ENCODE data around the gene FAM135A. TPM values are rescaled to one million over a fixed set of nuclear protein-coding genes. Genes with fewer than 3 reads are reported as not detected.
"Not testable (repeated sequence)": the region's sequence is repeated elsewhere in the genome, so short reads cannot be mapped to it uniquely, and the experiment has no call there.

The FAM135A gene
- total RNA-seq, 2 experiments from 2014 or later, result 8.2 to 9.4 TPM

- DNase-seq, result no peak
- POLR2A ChIA-PET, result no interaction called here
- no peak overlapping the region for H3K27ac Mint-ChIP-seq
- peaks cover 2% of the 10 kb centered on the region for H3K9me3 Mint-ChIP-seq
- CTCF ChIA-PET, result no interaction called here
- H3K36me3 Mint-ChIP-seq (ENCODE audit: low read depth), result peaks cover 20% of the 10 kb centered on the region
- no peaks in the 10 kb centered on the region for H3K27me3 Mint-ChIP-seq
- peaks cover 4% of the 10 kb centered on the region for H3K4me1 Mint-ChIP-seq (ENCODE audit: low read depth)
- intact Hi-C loops (cut with micrococcal nuclease), result no loop called here
- ATAC-seq, result no peak
- no peak overlapping the region for H3K4me3 Mint-ChIP-seq
- TF ChIP-seq CTCF (IDR thresholded peaks at IDR 0.05), result no peak
These were observed 43.4 kb downstream of the FAM135A start for GRCh38 chr6:70456735-70457134.

DNA sequence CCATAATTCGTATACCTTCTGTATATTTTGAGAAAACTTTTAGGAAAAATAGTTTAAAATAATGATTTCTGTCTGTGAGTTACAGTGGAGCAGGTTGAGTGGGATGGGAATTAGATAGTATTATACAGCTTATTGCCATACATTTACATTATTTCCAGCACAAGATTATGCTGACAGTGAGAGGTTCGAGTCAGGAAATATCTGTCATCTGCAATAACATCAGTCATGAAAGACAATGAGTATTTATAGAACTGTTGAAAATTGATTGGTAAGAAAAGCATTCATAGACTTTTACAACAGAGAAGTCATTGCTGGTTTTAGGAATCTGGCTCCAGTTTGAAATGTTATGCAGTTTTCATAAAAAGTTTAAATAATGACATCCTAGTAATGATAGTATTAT, 45.9 kb downstream of the FAM135A start:
- CTCF ChIA-PET, result no interaction called here
- peaks cover 8% of the 10 kb centered on the region for H3K36me3 Mint-ChIP-seq (ENCODE audit: low read depth)
- H3K4me1 Mint-ChIP-seq (ENCODE audit: low read depth), result no peaks in the 10 kb centered on the region
- POLR2A ChIA-PET, result interaction anchor here (0.7 kb wide), 1 partner anchor 9 kb away, joined by 3 read pairs; no protein-coding TSS in a partner anchor
- TF ChIP-seq CTCF (IDR thresholded peaks at IDR 0.05), result no peak
- H3K27ac Mint-ChIP-seq, result no peak overlapping the region
- ATAC-seq (no peak), DNase-seq (no peak)
- no peaks in the 10 kb centered on the region for H3K27me3 Mint-ChIP-seq
- intact Hi-C loops (cut with micrococcal nuclease), result no loop called here
- no peak overlapping the region for H3K4me3 Mint-ChIP-seq
- no peaks in the 10 kb centered on the region for H3K9me3 Mint-ChIP-seq

- CTCF ChIA-PET; H3K36me3 Mint-ChIP-seq (ENCODE audit: low read depth): not testable (repeated sequence)
- POLR2A ChIA-PET, result interaction anchor here (0.7 kb wide), 1 partner anchor 9 kb away, joined by 3 read pairs; no protein-coding TSS in a partner anchor
These were observed 46.4 kb downstream of the FAM135A start for GRCh38 chr6:70459699-70460098.

DNA sequence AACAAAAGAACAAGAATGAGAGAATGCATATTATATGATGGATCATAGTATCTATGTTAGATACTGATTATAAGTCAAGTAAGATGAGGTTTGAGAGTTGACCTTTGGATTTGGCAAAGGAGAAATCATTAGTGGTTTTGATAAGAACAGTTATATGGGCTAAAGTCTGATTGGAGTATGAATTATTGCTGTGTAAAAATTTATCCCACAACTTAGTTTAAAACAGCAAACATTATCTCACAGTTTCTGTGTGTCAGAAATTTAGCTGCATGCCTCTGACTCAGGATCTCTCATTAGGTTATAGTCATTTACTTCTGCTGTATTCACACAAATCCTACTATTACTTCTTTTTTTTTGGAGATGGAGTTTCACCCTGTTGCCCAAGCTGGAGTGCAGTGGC, 56.7 kb downstream of the FAM135A start:
- intact Hi-C loops (cut with micrococcal nuclease), result no loop called here
- TF ChIP-seq CTCF (IDR thresholded peaks at IDR 0.05), result no peak
- H3K27me3 Mint-ChIP-seq, result no peaks in the 10 kb centered on the region
- H3K27ac Mint-ChIP-seq, result no peak overlapping the region
- CTCF ChIA-PET, result no interaction called here
- no peaks in the 10 kb centered on the region for H3K4me1 Mint-ChIP-seq (ENCODE audit: low read depth)
- H3K4me3 Mint-ChIP-seq, result no peak overlapping the region
- POLR2A ChIA-PET, result no interaction called here
- H3K36me3 Mint-ChIP-seq (ENCODE audit: low read depth), result peaks cover 12% of the 10 kb centered on the region
- H3K9me3 Mint-ChIP-seq, result no peaks in the 10 kb centered on the region
- ATAC-seq (no peak), DNase-seq (no peak)

More at GRCh38 chr6:70459699-70460098, 46.4 kb downstream of the FAM135A start:
- DNase-seq; intact Hi-C loops (cut with micrococcal nuclease); ATAC-seq; H3K4me3 Mint-ChIP-seq; H3K9me3 Mint-ChIP-seq; H3K4me1 Mint-ChIP-seq (ENCODE audit: low read depth); H3K27me3 Mint-ChIP-seq; H3K27ac Mint-ChIP-seq: not testable (repeated sequence)

DNA sequence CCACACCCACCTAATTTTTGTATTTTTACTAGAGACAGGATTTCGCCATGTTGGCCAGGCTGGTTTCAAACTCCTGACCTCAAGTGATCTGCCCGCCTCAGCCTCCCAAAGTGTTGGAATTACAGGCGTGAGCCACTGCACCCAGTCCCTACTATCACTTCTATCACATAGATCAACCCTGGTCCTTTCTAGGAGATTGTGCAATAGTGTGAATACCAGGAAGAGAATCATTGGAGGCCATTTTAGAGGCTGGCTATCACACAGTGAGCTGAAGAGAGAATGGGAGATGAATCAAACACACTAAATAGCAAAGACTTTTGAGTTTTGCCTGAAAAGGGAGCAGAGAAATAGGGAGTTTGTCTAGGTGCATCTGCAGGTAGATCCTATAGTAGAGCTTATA, 57.2 kb downstream of the FAM135A start:
- POLR2A ChIA-PET, result interaction anchor here (0.6 kb wide), 1 partner anchor 10 kb away, joined by 3 read pairs; no protein-coding TSS in a partner anchor
- H3K9me3 Mint-ChIP-seq; intact Hi-C loops (cut with micrococcal nuclease); ATAC-seq; H3K4me1 Mint-ChIP-seq (ENCODE audit: low read depth); DNase-seq; H3K27ac Mint-ChIP-seq; CTCF ChIA-PET; H3K27me3 Mint-ChIP-seq; H3K4me3 Mint-ChIP-seq: not testable (repeated sequence)
- H3K36me3 Mint-ChIP-seq (ENCODE audit: low read depth), result peaks cover 12% of the 10 kb centered on the region

- no peak for ATAC-seq
- TF ChIP-seq CTCF (IDR thresholded peaks at IDR 0.05), result no peak
These were observed 61.4 kb downstream of the FAM135A start for GRCh38 chr6:70474751-70475150.

More at GRCh38 chr6:70474751-70475150, 61.4 kb downstream of the FAM135A start:
- ChIA-PET POLR2A (no interaction called here), CTCF (no interaction called here)
- Mint-ChIP-seq H3K4me3 (no peak overlapping the region), H3K27ac (no peak overlapping the region), H3K9me3 (no peaks in the 10 kb centered on the region), H3K36me3 (ENCODE audit: low read depth) (peaks cover 16% of the 10 kb centered on the region), H3K27me3 (no peaks in the 10 kb centered on the region), H3K4me1 (ENCODE audit: low read depth) (no peaks in the 10 kb centered on the region)
- intact Hi-C loops (cut with micrococcal nuclease), result no loop called here
- DNase-seq, result no peak
